ENCODE results near the gene CPSF2.
"Not testable (repeated sequence)": the region's sequence is repeated elsewhere in the genome, so short reads cannot be mapped to it uniquely, and the experiment has no call there.

CPSF2 gene

DNA sequence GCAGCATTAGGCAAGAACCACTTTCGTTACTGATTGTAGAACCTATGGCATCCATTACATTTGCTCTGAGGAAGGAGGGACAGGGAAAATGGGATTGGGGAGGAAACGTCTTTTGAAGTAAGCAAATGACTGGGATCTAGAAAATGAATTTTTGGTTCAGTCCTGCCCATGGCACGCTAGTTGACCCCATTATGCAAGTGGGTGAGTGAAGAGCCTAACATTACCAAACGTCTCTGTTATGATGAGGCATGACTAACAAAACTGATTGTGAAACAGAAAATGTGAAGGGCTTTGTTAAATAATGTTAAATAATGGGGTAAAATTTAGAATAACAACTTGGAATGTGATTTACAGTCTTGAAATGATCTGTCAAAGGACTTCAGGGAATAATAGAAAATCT is 38.9 kb downstream of the CPSF2 start:
- DNase-seq (ENCODE audit: low read depth): no peak

DNA sequence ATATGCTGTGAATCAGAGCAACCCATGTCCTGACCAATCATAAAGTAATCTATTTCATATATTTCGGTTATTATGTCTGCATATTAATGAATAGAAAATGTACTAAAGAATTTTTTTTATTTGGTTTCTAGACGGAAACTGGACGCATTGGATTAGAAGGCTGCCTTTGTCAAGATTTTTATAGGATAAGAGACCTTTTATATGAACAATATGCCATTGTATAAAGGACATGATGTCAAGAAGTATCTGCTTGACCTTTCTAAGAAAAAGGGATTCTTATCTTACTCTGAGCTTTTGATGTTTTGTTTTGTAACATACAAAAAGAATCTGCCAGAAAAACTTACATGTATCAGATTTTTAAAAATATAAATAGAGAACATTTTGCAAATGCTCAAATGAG is 39.8 kb downstream of the CPSF2 start:
- DNase-seq (ENCODE audit: low read depth): no peak

DNA sequence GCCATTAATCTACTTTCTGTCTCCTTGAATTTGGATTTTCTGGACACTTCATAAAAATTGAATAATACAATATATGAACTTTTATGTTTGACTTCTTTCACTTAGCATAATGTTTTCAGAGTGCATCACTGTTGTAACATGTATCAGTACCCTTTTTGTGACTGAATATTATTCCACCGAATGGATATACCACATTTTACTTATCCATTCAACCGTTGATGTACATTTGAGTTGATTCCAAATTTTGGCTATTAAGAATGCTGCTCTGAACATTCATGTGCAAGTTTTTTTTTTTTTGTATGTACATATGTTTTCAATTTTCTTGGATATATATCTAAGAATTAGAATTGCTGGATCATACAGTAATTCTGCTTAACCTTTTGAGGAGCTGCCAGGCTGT is 43.2 kb downstream of the CPSF2 start:
- no peak for DNase-seq (ENCODE audit: low read depth)

DNA sequence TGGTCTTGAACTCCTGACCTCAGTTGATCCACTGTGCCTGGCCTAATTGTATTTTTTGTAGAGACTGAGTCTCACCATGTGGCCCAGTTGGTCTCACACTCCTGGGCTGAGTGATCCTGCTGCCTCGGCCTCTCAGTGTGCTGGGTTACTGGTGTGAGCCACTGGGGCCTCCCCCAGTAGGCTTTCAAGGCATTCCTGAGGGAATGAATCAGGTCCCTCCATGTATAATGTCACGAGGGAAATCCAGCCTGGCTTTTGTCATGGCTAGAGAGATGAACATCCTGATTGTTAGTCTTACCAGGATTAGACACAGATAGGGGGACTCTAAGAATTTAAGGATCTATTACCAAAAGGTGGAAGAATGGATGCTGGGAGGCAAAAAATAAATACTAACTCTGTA is 51.9 kb downstream of the CPSF2 start:
- DNase-seq (ENCODE audit: low read depth): no peak

DNA sequence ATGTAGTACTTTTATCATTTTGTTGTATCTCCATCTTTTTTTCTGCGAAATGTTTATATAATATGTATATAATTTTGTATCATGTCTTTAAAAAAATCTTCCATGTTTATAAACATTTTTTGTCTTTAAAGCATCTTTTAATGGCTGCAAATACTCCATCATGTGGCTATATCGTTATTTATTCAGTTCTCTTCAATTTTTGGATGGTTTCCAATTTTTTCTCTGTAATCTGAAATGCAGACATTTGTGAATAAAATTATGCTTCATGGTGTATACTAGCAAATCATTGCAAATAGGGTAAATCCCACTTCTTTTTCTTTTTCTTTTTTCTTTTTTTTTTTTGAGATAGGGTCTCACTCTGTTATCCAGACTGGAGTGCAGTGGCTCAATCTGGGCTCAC is 54.0 kb downstream of the CPSF2 start:
- no peak for DNase-seq (ENCODE audit: low read depth)

DNA sequence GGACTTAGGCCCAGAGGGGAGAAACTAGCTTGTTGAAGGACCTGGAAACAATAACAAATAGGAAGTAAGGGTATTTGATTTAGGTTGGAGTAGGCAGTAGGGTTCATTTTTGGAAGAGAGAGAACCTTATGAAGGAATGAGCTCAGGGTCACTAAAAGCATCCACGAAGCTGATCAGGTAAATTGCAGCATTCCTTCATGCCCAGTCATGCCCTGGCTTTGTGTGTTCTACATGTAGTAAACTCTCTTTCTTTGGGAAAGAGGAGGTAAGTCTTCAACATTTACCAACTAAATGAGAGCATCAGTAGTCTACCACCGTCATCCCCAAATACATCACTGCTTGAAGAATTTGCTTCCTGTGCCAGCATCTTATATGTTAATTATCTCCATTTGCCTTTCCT is 54.7 kb downstream of the CPSF2 start:
- DNase-seq (ENCODE audit: low read depth): no peak

DNA sequence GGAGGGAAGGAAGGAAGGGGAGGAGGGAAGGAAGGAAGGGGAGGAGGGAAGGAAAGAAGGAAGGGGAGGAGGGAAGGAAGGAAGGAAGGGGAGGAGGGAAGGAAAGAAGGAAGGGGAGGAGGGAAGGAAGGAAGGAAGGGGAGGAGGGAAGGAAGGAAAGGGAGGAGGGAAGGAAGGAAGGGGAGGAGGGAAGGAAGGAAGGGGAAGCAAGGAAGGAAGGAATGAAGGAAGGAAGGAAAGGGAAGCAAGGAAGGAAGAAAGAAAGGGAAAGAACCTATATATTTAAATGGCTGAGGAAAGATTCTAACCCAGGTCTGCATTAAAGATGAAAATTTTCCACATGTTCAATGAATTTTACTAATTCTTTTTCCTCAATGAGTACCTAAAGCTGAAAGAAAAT is 57.4 kb downstream of the CPSF2 start:
- not testable (repeated sequence) for DNase-seq (ENCODE audit: low read depth)

DNA sequence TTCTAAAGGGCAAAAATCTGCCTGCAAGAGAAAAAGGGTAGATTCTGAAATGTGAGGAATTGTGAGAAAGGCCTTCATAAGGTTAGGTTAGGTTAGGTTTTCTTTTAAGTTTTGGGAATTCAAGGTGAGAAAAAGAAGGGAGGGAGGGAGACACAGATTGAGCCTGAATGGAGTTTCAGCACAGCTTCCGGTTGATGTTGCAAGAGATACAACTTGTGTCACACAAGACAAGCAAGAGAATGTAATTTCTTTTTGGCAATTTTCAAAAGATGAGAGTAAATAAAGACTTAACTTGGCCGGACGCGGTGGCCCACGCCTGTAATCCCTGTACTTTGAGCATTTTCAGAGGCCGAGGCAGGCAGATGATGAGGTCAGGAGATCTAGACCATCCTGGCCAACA is 63.8 kb downstream of the CPSF2 start:
- DNase-seq (ENCODE audit: low read depth): no peak

DNA sequence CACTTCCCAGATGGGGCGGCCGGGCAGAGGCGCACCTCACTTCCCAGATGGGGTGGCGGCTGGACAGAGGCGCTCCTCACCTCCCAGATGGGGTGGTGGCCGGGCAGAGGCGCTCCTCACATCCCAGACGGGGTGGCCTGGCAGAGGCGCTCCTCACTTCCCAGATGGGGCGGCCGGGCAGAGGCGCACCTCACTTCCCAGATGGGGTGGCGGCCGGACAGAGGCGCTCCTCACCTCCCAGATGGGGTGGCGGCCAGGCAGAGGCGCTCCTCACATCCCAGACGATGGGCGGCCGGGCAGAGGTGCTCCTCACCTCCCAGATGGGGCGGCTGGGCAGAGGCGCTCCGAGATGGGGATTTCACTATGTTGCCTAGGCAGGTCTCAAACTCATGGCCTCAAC is 65.8 kb downstream of the CPSF2 start:
- DNase-seq (ENCODE audit: low read depth): not testable (repeated sequence)

DNA sequence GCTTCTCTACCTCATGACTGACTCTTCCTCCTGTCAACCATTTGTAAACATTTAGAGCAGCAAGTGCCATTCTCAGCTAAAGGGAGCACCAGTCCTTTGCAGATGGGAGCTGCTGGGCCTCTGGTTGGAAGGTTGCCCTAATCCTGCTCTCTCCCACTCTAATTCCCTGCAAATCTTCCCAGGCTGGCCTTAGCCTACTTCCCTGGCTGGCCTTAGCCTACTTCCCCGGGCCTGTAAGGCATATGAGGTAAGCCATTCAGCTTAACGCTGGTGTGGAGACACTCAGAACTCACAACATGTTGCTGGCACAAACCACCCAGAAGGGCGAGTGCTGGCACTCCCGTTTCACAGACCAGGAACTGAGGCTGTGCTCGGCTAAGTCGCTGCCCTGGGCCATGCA is 69.0 kb downstream of the CPSF2 start:
- no peak for DNase-seq (ENCODE audit: low read depth)

DNA sequence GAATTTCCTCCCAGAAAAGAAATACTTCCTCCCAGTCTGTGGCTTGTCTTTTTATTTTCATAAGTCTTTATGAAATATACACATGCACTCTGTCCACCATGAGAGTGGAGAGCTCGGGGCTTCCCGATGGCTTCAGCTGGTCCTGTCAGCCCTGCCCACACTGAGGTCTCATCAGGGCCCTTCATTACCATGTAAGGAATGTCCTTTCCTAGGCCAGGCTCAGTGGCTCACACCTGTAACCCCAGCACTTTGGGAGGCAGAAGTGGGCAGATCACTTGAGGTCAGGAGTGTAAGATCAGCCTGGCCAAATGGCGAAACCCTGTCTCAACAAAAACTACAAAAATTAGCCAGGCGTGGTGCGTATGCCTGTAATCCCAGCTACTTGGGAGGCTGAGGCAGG is 77.0 kb downstream of the CPSF2 start:
- DNase-seq (ENCODE audit: low read depth): no peak

DNA sequence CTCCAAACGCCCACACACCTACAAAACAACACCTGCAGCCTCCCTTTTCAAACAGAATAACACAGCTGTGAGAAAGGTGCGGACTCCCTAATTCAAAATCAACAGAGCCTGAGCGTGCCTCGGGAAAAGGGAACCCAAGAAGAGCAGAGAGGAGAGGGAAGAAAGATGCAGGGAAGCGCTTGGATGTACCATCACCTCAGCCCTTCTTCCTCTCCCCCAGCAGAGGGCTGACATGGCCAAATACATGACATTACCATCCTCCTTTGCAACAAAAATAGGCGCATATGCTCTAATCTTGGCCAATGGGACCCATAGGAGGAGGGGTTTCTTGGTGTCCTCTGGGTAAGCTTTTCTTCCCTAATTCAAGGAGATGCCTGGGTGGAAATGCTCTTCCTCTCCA is 78.0 kb downstream of the CPSF2 start:
- DNase-seq (ENCODE audit: low read depth): no peak

DNA sequence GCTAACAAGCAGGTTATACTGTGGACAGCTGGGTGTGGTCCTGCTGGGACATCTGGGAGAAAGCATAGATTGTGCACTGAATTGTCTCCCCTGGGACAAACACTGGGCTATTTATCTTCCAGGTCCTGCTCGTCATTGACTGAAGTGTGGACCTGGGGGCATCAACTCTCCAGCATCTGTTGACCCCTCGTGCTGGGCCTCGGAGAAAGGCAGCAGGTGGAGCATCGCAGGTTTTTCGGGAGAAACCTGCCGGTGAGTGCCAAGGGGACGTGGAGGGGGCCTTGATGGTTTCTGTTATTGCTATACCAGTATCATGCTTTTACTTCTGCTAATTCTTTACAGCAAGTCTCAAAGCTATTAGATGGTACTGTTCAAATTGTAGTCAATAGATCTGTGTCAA is 81.3 kb downstream of the CPSF2 start:
- no peak for DNase-seq (ENCODE audit: low read depth)

DNA sequence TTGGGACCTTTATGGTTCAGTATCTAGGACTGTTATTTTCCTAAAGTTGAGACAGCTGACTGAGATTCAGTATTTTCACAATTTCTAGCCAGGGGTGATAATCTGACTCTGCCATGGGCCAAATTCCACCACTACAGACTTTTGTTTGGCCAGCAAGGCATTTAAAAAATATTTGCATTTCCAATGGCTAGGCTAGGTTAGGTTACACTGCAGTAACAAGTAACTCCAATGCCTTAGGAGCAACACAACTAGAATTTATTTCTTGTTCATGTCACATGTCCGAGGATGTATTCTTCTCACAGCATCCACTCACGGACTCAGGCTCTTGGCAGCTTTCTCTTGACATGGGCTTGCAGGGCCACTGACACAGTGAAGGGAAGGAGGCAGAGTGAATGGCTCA is 83.0 kb downstream of the CPSF2 start:
- no peak for DNase-seq (ENCODE audit: low read depth)

DNA sequence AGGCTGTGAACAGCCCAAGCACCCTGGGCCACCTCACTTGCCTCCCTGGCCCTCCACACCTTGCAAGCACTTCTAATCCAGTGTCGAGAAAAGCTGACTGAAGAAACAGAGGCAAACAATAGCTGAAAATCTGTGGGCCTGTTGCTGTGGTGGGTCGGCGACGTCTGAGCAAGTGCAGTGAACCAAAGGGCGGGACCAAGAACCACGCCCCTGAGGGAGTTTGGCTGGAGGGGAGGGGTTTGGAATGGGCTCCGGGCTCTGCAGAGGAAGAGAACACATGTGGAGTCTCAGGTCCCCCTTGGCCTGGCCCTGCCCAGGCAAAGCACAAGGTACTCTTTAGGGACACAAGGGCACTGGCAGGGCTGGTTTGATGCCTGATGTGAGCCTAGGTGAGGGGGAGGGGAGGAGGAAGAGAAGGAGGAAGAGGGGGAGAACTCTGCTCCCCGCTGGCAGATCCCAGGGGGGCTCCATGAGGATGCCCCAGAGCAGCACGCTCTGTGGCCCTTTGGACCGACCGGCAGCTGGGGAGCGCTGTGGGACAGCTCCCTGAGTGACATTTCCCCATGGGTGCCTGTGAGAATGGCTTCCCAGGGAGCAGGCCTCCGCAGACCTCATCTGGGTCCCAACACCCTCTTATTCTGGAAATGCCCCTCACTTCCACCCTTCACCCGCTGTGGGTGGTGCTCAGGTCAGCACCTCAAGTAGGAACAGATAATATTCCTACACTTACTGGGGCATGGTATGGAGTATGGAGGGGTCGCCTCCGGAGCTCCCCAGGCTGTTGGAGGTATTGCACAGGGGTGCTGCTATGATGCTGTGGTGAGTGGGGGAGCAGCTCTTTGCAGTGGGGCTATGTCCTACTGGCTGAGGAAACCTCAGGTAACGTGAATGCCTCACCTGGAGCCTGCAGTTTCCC is 85.5 kb downstream of the CPSF2 start:
- DNase-seq (ENCODE audit: low read depth): no peak

DNA sequence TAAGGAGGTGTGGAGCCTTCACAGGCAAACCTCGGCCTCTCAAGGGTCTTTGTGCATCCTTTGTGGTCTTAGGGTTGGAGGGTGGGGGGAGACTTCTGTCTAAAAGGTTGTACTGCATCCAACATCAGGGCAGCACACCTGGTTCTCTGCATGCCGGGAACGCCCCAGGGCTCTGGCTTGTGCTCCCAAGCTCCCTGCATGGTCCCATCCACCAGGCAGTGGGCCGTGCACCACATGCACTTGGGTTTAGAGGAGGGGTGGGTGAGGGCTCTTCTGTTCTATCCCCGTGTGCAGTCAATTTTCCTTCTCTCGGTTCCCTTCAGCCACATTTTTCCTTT is 86.1 kb downstream of the CPSF2 start:
- DNase-seq (ENCODE audit: low read depth): no peak

DNA sequence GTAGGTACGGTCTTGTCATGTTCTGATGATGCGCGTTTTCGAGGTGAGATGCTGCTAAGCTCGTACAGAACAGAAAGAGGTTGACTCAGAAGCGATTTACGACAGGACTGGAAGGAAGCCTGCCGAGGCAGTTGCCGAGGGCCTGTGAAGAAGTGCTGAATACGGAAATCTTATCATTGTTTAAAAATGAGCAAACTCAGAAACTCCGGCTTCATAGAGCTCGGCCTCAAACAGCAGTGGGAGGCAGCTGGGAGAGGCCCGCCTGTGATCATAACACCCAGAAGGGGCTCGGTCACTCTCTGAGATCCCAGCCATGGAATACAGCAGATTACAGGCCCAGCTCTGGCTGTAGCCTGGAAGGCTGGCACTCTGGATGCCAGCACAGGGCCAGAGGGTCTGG is 87.4 kb downstream of the CPSF2 start:
- no peak for DNase-seq (ENCODE audit: low read depth)

DNA sequence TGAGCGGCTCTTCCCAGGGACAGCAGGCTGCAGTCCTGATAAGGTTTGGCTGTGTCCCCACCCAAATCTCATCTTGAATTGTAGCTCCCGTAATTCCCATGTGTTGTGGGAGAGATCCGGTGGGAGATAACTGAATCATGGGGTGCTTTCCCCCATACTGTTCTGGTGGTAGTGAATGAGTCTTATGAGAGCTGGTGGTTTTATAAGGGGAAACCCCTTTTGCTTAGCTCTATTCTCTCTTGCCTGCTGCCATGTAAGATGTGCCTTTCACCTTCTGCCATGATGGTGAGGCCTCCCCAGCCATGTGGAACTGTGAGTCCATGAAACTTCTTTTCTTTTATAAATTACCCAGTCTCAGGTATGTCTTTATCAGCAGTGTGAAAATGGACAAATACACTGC is 91.4 kb downstream of the CPSF2 start:
- not testable (repeated sequence) for DNase-seq (ENCODE audit: low read depth)

DNA sequence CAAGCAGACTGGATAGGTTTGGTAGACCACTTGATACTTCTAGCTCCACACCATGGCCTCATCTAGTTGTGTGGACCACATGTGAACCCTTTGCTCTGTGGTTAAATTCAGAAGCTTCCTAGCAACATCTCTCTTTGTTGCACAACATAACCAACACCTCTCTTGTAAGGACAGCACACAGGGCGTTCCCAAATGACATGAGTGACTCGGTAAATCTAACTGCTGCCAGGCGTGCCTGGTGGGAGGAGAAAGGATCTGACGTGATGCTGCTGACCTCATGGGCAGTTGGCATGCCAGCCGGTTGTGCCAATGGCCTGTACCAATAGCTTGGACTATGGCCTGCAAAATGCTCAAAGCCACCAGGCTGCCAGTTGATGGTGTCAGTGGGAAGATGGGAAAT is 93.8 kb downstream of the CPSF2 start:
- DNase-seq (ENCODE audit: low read depth): no peak

DNA sequence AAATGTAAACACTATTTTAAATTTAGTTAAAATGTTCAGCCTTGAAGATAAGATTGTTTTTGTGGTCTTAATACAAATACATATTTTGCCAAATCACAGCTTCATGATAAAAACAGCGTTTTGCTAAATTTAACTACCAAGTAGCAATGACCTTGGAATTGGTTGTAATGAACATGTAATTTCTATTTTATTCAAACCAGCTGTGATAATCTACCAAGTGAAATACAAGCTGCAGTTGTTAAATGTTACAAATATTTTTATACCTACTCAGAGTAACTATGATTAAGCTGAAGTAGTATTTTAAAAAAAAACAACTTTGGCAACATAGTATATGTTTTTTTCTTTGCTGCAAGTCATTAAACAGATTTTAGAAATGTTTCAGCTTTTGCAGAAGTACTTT is 96.2 kb downstream of the CPSF2 start:
- DNase-seq (ENCODE audit: low read depth): no peak

All from stimulated activated CD8-positive, alpha-beta memory T cell treated with anti-CD3 and anti-CD28 coated beads, Interleukin-15, amount 100 ng/mL, for 1 hour (primary cell).